Gastrocnemius medialis (tissue), 4 donors: ENCODE results near the gene GPR37L1. TPM values are rescaled to one million over a fixed set of nuclear protein-coding genes. Genes with fewer than 3 reads are reported as not detected.

Source experiments
- ATAC-seq, 2 donors: fragments of 150-250 bp; one replicate each; pipeline ENCODE4 v1.9.1; 2016
- DNase-seq, 2 donors: peaks; one replicate each; pipeline ENCODE4 v3.0.0-alpha.2; 2019
- H3K27ac ChIP-seq, 4 donors: fragments of 200-600 bp; sonication (generic); 1 replicate in 1 of 4; 2 replicates in 3 of 4; pipeline ENCODE4 v1.5.1; 2016 to 2018; ENCODE audit warnings: mild to moderate bottlenecking in 2 of 4, moderate library complexity in 1 of 4
- H3K27me3 ChIP-seq, 3 donors: fragments of 200-600 bp; sonication (generic) in 2 of 3; 1 replicate in 1 of 3; 2 replicates in 2 of 3; pipeline versions ENCODE4 v1.5.1 to v1.6.0; 2016 to 2019; ENCODE audit warnings: mild to moderate bottlenecking in 1 of 3, moderate library complexity in 1 of 3
- H3K36me3 ChIP-seq, 2 donors: fragments of 200-600 bp; sonication (generic) in 1 of 2; one replicate each; pipeline ENCODE4 v1.5.1; 2017 to 2018
- H3K4me1 ChIP-seq, 2 donors: fragments of 200-600 bp; sonication (generic) in 1 of 2; one replicate each; pipeline ENCODE4 v1.5.1; 2016 to 2017; ENCODE audit warnings: mild to moderate bottlenecking in 2 of 2
- H3K4me3 ChIP-seq, 4 donors: fragments of 200-600 bp; sonication (generic) in 3 of 4; 1 replicate in 1 of 4; 2 replicates in 3 of 4; pipeline ENCODE4 v1.5.1; 2016 to 2019; ENCODE audit warnings: mild to moderate bottlenecking in 2 of 4
- H3K9me3 ChIP-seq, 3 donors: fragments of 200-600 bp; sonication (generic) in 2 of 3; 1 replicate in 1 of 3; 2 replicates in 2 of 3; pipeline ENCODE4 v1.5.1; 2016 to 2019
- POLR2A ChIP-seq, 2 donors: fragments of 450-650 bp; IDR thresholded peaks; one replicate each; pipeline ENCODE4 v1.6.1; 2017; ENCODE audit warnings: antibody characterized with exemption in 2 of 2, mild to moderate bottlenecking in 2 of 2, moderate library complexity in 2 of 2
- in situ Hi-C, 4 donors: fragments of 200-750 bp; cut with MboI; loops; one replicate each; pipeline versions ENCODE4 v1.15.0 to v1.8.0; 2017; ENCODE audit warnings: low sequenced_read_pairs in 4 of 4
- intact Hi-C: fragments of 100-400 bp; cut with DNase I; formaldehyde crosslinking; loops from one replicate; pipeline ENCODE4 v1.15.1; 2023; ENCODE audit warnings: low total_unique reads
- total RNA-seq, 4 donors: library from RNA; depleted of rRNA; stranded (reverse); fragments of >200 nt; gene quantifications; one replicate each; pipeline versions ENCODE4 v1.1.0 to v1.2.3, GENCODE V29; 2016
- TF ChIP-seq, protein P1 (sequence below), 5 experiments: fragments of 450-650 bp in 3 of 5; fragments of 200-600 bp in 2 of 5; sonication (generic) in 2 of 5; IDR thresholded peaks in 4 of 5; conservative IDR thresholded peaks in 1 of 5; 1 replicate in 4 of 5; 2 replicates in 1 of 5; pipeline ENCODE4 v1.5.1; 2016 to 2019; ENCODE audit warnings: antibody characterized with exemption in 5 of 5, mild to moderate bottlenecking in 3 of 5, moderate library complexity in 3 of 5

The GPR37L1 gene
- total RNA-seq, 4 donors from 2014 or later: 0.04 to 0.10 TPM; not detected in 2

DNA sequence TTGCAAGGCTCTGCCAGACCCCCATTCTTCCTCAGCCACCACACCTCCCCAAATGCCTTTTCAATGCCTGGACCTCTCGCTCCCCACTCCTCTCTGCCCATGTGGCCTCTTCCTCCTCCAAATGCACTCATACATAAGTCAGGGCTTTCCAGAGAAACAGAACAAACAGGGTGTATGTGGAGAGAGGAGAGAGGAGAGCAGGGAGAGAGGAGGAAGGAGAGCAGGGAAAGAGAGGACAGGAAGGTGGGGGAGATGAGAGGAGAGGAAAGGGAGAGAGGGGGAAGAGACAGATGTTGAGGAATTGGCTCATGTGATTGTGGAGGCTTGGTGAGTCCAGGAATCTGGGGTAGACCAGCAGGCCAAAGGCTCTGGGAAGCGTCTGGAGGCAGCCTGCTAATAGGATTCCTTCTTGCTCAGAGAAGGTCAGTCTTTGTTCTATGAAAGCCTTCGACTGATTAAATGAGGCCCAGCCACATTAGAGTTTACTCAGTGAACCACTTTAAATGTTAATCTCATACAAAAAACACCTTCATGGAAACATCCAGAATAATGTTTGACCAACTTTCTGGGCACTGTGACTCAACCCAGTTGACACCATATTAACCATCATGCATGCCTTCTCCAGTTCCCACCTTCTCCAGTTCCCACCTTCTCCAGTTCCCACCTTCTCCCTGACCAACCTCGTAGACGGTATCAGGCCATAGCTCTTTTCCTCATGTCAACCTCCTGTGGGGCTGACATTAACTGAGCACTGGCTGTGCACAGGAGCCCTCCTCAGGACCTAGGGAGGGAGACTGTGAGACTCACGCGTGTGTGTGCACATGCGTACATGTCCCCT, 59.5 kb downstream of the GPR37L1 start:
- Histone ChIP-seq H3K27ac (no peak overlapping the region), H3K36me3 (no peaks in the 10 kb centered on the region), H3K4me3 (no peak overlapping the region), H3K27me3 (no peaks in the 10 kb centered on the region), H3K9me3 (no peaks in the 10 kb centered on the region), H3K4me1 (no peaks in the 10 kb centered on the region)
- DNase-seq (no peak), ATAC-seq (no peak)
- intact Hi-C loops: no loop called here
- in situ Hi-C loops: loop anchor here in 3 of 4 donors (10.0 kb wide), 2 partner anchors 533 to 543 kb away; partner anchors contain the start of gene SYT2 (in 2 of the 3)
- TF ChIP-seq POLR2A (IDR thresholded peaks at IDR 0.05): no peak
- TF ChIP-seq, protein P1, sequence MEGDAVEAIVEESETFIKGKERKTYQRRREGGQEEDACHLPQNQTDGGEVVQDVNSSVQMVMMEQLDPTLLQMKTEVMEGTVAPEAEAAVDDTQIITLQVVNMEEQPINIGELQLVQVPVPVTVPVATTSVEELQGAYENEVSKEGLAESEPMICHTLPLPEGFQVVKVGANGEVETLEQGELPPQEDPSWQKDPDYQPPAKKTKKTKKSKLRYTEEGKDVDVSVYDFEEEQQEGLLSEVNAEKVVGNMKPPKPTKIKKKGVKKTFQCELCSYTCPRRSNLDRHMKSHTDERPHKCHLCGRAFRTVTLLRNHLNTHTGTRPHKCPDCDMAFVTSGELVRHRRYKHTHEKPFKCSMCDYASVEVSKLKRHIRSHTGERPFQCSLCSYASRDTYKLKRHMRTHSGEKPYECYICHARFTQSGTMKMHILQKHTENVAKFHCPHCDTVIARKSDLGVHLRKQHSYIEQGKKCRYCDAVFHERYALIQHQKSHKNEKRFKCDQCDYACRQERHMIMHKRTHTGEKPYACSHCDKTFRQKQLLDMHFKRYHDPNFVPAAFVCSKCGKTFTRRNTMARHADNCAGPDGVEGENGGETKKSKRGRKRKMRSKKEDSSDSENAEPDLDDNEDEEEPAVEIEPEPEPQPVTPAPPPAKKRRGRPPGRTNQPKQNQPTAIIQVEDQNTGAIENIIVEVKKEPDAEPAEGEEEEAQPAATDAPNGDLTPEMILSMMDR (IDR thresholded peaks at IDR 0.05 in 4 of 5, conservative IDR thresholded peaks at IDR 0.05 in 1 of 5): no peak

Other genes starting within 250 kb of the GPR37L1 start
- 100 to 1,000 TPM in 2 of 4 donors, 10 to 100 TPM in 2; 76.6 to 384 (median 229) TPM for gene SHISA4, start 234.0 kb upstream of the GPR37L1 start, total RNA-seq
- gene LMOD1, start 176.4 kb upstream of the GPR37L1 start, total RNA-seq: 10 to 100 TPM; 12.8 to 39.5 (median 22.6) TPM
- gene TIMM17A, start 167.4 kb upstream of the GPR37L1 start, total RNA-seq: 10 to 100 TPM; 33.6 to 67.6 (median 43.3) TPM
- 10 to 100 TPM; 11.1 to 24.9 (median 21.2) TPM for gene RNPEP, start 140.3 kb upstream of the GPR37L1 start, total RNA-seq
- 1 to 10 TPM in 1 of 4 donors, under 1 TPM in 2, not detected in 1; 0.10 to 3.8 (median 0.73) TPM for gene ELF3, start 112.3 kb upstream of the GPR37L1 start, total RNA-seq
- 10 to 100 TPM; 28.2 to 53.5 (median 49.8) TPM for gene ARL8A, start 21.8 kb downstream of the GPR37L1 start, total RNA-seq
- gene PTPN7, start 37.7 kb downstream of the GPR37L1 start, total RNA-seq: under 1 TPM; 0.19 to 0.76 (median 0.49) TPM
- gene LGR6, start 70.9 kb downstream of the GPR37L1 start, total RNA-seq: under 1 TPM in 1 of 4 donors, not detected in 3; 0.15 TPM
- 10 to 100 TPM in 2 of 4 donors, 1 to 10 TPM in 2; 6.7 to 15.0 (median 10.1) TPM for gene UBE2T, start 219.0 kb downstream of the GPR37L1 start, total RNA-seq
- 100 to 1,000 TPM; 127 to 207 (median 139) TPM for gene PPP1R12B, start 225.8 kb downstream of the GPR37L1 start, total RNA-seq